Measurements from ENCODE around the gene NAA50. TPM values are rescaled to one million over a fixed set of nuclear protein-coding genes. Genes with fewer than 3 reads are reported as not detected.

Gene NAA50
- total and polyA plus RNA-seq, 2 donors (not counting 1 experiment from before 2014, with no cell fraction given), result 27.6 to 116 TPM

DNA sequence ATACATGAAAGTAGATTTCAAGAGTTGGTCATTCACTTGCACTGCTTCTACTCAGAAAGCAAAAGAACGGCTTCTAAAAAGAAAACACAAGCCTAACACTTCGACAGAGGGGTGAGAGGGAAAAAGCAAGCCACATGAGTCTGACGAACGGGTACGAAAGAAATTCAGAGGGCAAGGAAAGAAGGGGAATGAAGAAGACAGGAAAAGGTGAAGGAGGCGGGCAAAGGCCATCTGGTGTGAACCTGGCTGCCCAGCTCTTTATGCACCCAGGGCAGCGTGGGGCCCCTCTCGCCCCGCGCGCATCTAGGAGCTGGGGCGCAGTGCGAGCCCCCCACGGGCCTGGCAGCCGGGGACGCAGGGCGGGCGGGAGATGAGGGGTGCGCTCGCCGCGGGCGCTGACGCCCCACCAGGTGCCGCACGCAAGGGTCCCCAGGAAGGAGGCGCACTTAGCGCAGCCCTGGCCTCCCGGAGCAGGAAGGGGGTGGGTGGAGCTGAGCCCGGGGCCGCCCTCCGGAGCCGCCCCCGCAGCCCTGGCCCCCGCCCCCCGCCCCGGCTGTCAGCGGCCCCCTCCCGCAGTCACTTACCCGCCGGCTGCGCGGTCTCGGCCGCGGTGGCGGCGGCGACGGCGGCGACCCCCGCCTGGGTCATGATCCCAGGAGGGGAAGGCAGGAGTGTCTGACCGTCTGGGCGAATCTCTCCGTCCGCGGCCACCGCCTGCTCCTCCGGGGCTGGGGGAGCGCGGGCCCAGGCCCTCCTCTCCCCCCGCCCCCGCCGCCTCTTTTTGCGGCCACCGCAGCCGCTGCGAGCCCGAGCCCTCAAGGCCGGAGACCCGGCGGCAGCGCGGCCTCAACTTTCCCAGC, 50.0 kb downstream of the NAA50 start, which contains the start of gene USF3:
Gene USF3 (minus strand): TSS at position 857 of the 860 bp plus-strand sequence. CDS start 21,764 bp downstream, outside the sequence.
- H3K9me3 Mint-ChIP-seq (ENCODE audit: insufficient read depth), result no peaks in the 10 kb centered on the region
- ATAC-seq (ENCODE audit: low read depth), result peak; percentile 73
- POLR2A ChIA-PET, result interaction anchor here (0.6 to 1.4 kb wide), 14 partner anchors 35 to 525 kb away, joined by 3 to 12 read pairs (median 5); partner anchors contain the start of genes ATP6V1A, NAA50 and SPICE1

More for the DNA sequence above, 50.0 kb downstream of the NAA50 start, which contains the start of gene USF3:
- H3K9me3 ChIP-seq (ENCODE audit: control extremely low read depth in 1 of 3, control insufficient read depth in 2 of 3, insufficient read depth in 1 of 3, low read length in 2 of 3), result no peaks in the 10 kb centered on the region
- peak within 1 kb of the TSS; percentile 93 for H2AFZ ChIP-seq (ENCODE audit: insufficient read depth, low read depth, low read length, poor library complexity, severe bottlenecking)
- WGBS (ENCODE audit: insufficient coverage), result under 1% methylated on average over 55 of the region's 75 CpGs
- H3K4me3 Mint-ChIP-seq, result peak within 1 kb of the TSS; percentile 99
- H3K4me2 ChIP-seq (replicated peaks; ENCODE audit: low read depth, low read length, poor library complexity, severe bottlenecking), result peak within 1 kb of the TSS; percentile 86
- H3K4me1 ChIP-seq (ENCODE audit: control insufficient read depth in 2 of 2, insufficient read depth in 2 of 2, low read length in 2 of 2), result peaks cover 45 to 46% of the 10 kb centered on the region in 2 donors
- peak; percentile 88 for DNase-seq
- peak within 1 kb of the TSS; percentile 81 to 90 for H3K27ac ChIP-seq (ENCODE audit: low read length in 2 of 2)
- peak within 1 kb of the TSS; percentile 86 for H3K9ac ChIP-seq (ENCODE audit: low read length)
- peaks cover 73% of the 10 kb centered on the region for H3K79me2 ChIP-seq (ENCODE audit: control insufficient read depth, insufficient read depth, low read length)
- H3K27me3 ChIP-seq (replicated peaks in 1 of 4; ENCODE audit: control extremely low read depth in 1 of 4, control insufficient read depth in 3 of 4, insufficient read depth in 4 of 4, low read length in 3 of 4), result no peaks in the 10 kb centered on the region
- intact Hi-C loops (cut with micrococcal nuclease), result loop anchor here (1.0 to 2.0 kb wide), 9 partner anchors 37 to 519 kb away; partner anchors contain the start of genes CCDC191, NAA50, QTRT2 and SIDT1
- CTCF ChIA-PET, result interaction anchor here (0.6 to 1.8 kb wide), 6 partner anchors 35 to 202 kb away, joined by 3 to 7 read pairs (median 4); no protein-coding TSS in a partner anchor
- H3K4me3 ChIP-seq (ENCODE audit: control extremely low read depth in 1 of 5, extremely low read depth in 1 of 5, insufficient read depth in 1 of 5, low read depth in 2 of 5, low read length in 4 of 5), result peak within 1 kb of the TSS; percentile 73 to 100 (median 90)
- H3K36me3 ChIP-seq (replicated peaks in 1 of 2; ENCODE audit: control extremely low read depth in 1 of 2, control insufficient read depth in 1 of 2, extremely low read depth in 1 of 2, insufficient read depth in 2 of 2, low read length in 1 of 2), result peaks cover 0 to 12% of the 10 kb centered on the region in 2 experiments
- H3K27ac Mint-ChIP-seq, result peak within 1 kb of the TSS; percentile 97
- TF ChIP-seq, protein P1, sequence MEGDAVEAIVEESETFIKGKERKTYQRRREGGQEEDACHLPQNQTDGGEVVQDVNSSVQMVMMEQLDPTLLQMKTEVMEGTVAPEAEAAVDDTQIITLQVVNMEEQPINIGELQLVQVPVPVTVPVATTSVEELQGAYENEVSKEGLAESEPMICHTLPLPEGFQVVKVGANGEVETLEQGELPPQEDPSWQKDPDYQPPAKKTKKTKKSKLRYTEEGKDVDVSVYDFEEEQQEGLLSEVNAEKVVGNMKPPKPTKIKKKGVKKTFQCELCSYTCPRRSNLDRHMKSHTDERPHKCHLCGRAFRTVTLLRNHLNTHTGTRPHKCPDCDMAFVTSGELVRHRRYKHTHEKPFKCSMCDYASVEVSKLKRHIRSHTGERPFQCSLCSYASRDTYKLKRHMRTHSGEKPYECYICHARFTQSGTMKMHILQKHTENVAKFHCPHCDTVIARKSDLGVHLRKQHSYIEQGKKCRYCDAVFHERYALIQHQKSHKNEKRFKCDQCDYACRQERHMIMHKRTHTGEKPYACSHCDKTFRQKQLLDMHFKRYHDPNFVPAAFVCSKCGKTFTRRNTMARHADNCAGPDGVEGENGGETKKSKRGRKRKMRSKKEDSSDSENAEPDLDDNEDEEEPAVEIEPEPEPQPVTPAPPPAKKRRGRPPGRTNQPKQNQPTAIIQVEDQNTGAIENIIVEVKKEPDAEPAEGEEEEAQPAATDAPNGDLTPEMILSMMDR (IDR thresholded peaks at IDR 0.05), result no peak
- TF ChIP-seq EZH2 (IDR thresholded peaks at IDR 0.05; ENCODE audit: borderline replicate concordance, insufficient read depth, low read depth, low read length, poor library complexity, severe bottlenecking), result no peak
- peaks cover 8% of the 10 kb centered on the region for H4K20me1 ChIP-seq (ENCODE audit: control insufficient read depth, insufficient read depth, low read length, poor library complexity, severe bottlenecking)
- no peaks in the 10 kb centered on the region for H3K27me3 Mint-ChIP-seq
- H3K4me1 Mint-ChIP-seq, result peaks cover 27% of the 10 kb centered on the region
